HG03139 (cell line): ENCODE data around the gene LRRC58.
"Not testable (repeated sequence)": the region's sequence is repeated elsewhere in the genome, so short reads cannot be mapped to it uniquely, and the experiment has no call there.

ENCODE experiments used
- ATAC-seq: cut with Tn5 transposase; IDR thresholded peaks from one replicate; pipeline ENCODE4 v1.9.1; 2021; ENCODE audit not compliant: unreplicated experiment

The LRRC58 gene

GRCh38 chr3:120348991-120349854 is at the start of gene LRRC58:
Gene LRRC58, minus strand, starts transcription at chr3:120349354. Its CDS starts 111 bp downstream, at chr3:120349243.
- ATAC-seq = peak; percentile 88

- no peak for ATAC-seq
Observed at GRCh38 chr3:120396469-120396868, 47.3 kb upstream of the LRRC58 start.

GRCh38 chr3:120394347-120394746 is 45.2 kb upstream of the LRRC58 start:
- no peak for ATAC-seq

GRCh38 chr3:120393761-120394160 is 44.6 kb upstream of the LRRC58 start:
- no peak for ATAC-seq

GRCh38 chr3:120393243-120393642 is 44.1 kb upstream of the LRRC58 start:
- no peak for ATAC-seq

GRCh38 chr3:120382941-120383447 is 33.8 kb upstream of the LRRC58 start:
- no peak for ATAC-seq

GRCh38 chr3:120381503-120381902 is 32.3 kb upstream of the LRRC58 start:
- ATAC-seq = no peak

GRCh38 chr3:120377948-120378347 is 28.8 kb upstream of the LRRC58 start:
- ATAC-seq = not testable (repeated sequence)

- ATAC-seq = no peak
Observed at GRCh38 chr3:120370463-120370862, 21.3 kb upstream of the LRRC58 start.

- peak; percentile 92 for ATAC-seq
Observed at GRCh38 chr3:120369037-120369467, 19.9 kb upstream of the LRRC58 start.

- no peak for ATAC-seq
Observed at GRCh38 chr3:120368172-120368571, 19.0 kb upstream of the LRRC58 start.

- ATAC-seq = no peak
Observed at GRCh38 chr3:120364821-120365220, 15.7 kb upstream of the LRRC58 start.

GRCh38 chr3:120364101-120364500 is 14.9 kb upstream of the LRRC58 start:
- ATAC-seq = no peak

- no peak for ATAC-seq
Observed at GRCh38 chr3:120357807-120358206, 8.7 kb upstream of the LRRC58 start.

- ATAC-seq = no peak
Observed at GRCh38 chr3:120355486-120355885, 6.3 kb upstream of the LRRC58 start.

GRCh38 chr3:120353463-120353862 is 4.3 kb upstream of the LRRC58 start:
- no peak for ATAC-seq

- no peak for ATAC-seq
Observed at GRCh38 chr3:120352017-120352416, 2.9 kb upstream of the LRRC58 start.

- ATAC-seq = no peak
Observed at GRCh38 chr3:120350401-120350941, 1.3 kb upstream of the LRRC58 start.

GRCh38 chr3:120349855-120350125 is 636 bp upstream of the LRRC58 start:
- no peak for ATAC-seq

- ATAC-seq = peak; percentile 38
Observed at GRCh38 chr3:120348065-120348990, 826 bp downstream of the LRRC58 start.

GRCh38 chr3:120344349-120344748 is 4.8 kb downstream of the LRRC58 start:
- ATAC-seq = no peak
